ENCODE data around the gene GRIP2.

GRCh38 chr3:14538451-14539088 is 1.6 kb downstream of the GRIP2 start:
- TF ChIP-seq ZNF707 (tag by site-specific recombination; IDR thresholded peaks at IDR 0.05) (no peak), CTCF (tag by site-specific recombination; IDR thresholded peaks at IDR 0.05) (no peak), ZNF211 (tag by site-specific recombination; IDR thresholded peaks at IDR 0.05; ENCODE audit: low read depth) (no peak), SETDB1 (IDR thresholded peaks at IDR 0.05; ENCODE audit: insufficient read length, low read length) (no peak), HIC1 (tag by site-specific recombination; IDR thresholded peaks at IDR 0.05) (no peak), ZNF174 (tag by site-specific recombination; IDR thresholded peaks at IDR 0.05) (no peak), ZNF518A (tag by site-specific recombination; conservative IDR thresholded peaks at IDR 0.05; ENCODE audit: low read depth) (no peak), ZNF157 (tag by site-specific recombination; IDR thresholded peaks at IDR 0.05) (no peak), ZNF324 (tag by site-specific recombination; IDR thresholded peaks at IDR 0.05) (no peak), ZNF121 (tag by site-specific recombination; IDR thresholded peaks at IDR 0.05) (no peak), AEBP2 (tag by site-specific recombination; IDR thresholded peaks at IDR 0.05; ENCODE audit: borderline replicate concordance) (no peak), ZBTB8A (tag by site-specific recombination; IDR thresholded peaks at IDR 0.05) (no peak), ZBTB7A (tag by site-specific recombination; IDR thresholded peaks at IDR 0.05; ENCODE audit: low read depth) (no peak), ATF2 (tag by site-specific recombination; IDR thresholded peaks at IDR 0.05; ENCODE audit: low read depth) (no peak)
